Breast epithelium (tissue), 4 donors: Measurements from ENCODE around the gene PRKAR1B. TPM values are rescaled to one million over a fixed set of nuclear protein-coding genes. Genes with fewer than 3 reads are reported as not detected.

Experiments
- DNase-seq, 2 donors: peaks; one replicate each; pipeline ENCODE4 v3.0.0-alpha.2; 2019; ENCODE audit warnings: low spot score in 2 of 2
- H3K27ac ChIP-seq, 2 donors: fragments of 200-600 bp; sonication (generic) in 1 of 2; one replicate each; pipeline ENCODE4 v1.5.1; 2016 to 2019; ENCODE audit warnings: mild to moderate bottlenecking in 1 of 2
- H3K27me3 ChIP-seq, 2 donors: fragments of 200-600 bp; sonication (generic) in 1 of 2; one replicate each; pipeline versions ENCODE4 v1.5.1 to v1.6.0; 2017 to 2019; ENCODE audit warnings: control low read depth in 1 of 2, mild to moderate bottlenecking in 1 of 2
- H3K36me3 ChIP-seq: fragments of 200-600 bp; one replicate; pipeline ENCODE4 v1.5.1; 2019
- H3K4me1 ChIP-seq, 2 donors: fragments of 200-600 bp; sonication (generic); one replicate each; pipeline ENCODE4 v1.5.1; 2016 to 2019; ENCODE audit warnings: control low read depth in 1 of 2
- H3K4me3 ChIP-seq, 3 donors: fragments of 200-600 bp; sonication (generic); 1 replicate in 2 of 3; 2 replicates in 1 of 3; pipeline ENCODE4 v1.5.1; 2016 to 2019; ENCODE audit warnings: mild to moderate bottlenecking in 3 of 3, moderate library complexity in 2 of 3
- H3K9me3 ChIP-seq, 2 donors: fragments of 200-600 bp; sonication (generic) in 1 of 2; one replicate each; pipeline ENCODE4 v1.5.1; 2016 to 2019; ENCODE audit warnings: control low read depth in 1 of 2
- POLR2A ChIP-seq: fragments of 450-650 bp; IDR thresholded peaks from one replicate; pipeline ENCODE4 v1.6.1; 2016; ENCODE audit warnings: antibody characterized with exemption, mild to moderate bottlenecking, moderate library complexity
- POLR2AphosphoS5 ChIP-seq, 3 donors: sonication (generic); formaldehyde crosslinking; IDR thresholded peaks; one replicate each; pipeline ENCODE4 v1.6.1; 2017; ENCODE audit warnings: antibody characterized with exemption in 3 of 3
- intact Hi-C: fragments of 100-400 bp; cut with DNase I; formaldehyde crosslinking; loops from one replicate; pipeline ENCODE4 v1.15.1; 2023; ENCODE audit warnings: low total_unique reads
- total RNA-seq, 3 donors: library from RNA; depleted of rRNA; stranded (reverse); fragments of >200 nt; gene quantifications; one replicate each; pipeline ENCODE4 v1.1.0, GENCODE V29; 2016
- TF ChIP-seq, protein P1 (sequence below), 3 donors: fragments of 450-650 bp; IDR thresholded peaks; one replicate each; pipeline ENCODE4 v1.5.1; 2016 to 2017; ENCODE audit warnings: antibody characterized with exemption in 3 of 3, mild to moderate bottlenecking in 3 of 3, moderate library complexity in 3 of 3

The PRKAR1B gene
- total RNA-seq, 3 donors from 2014 or later = 3.7 to 10.5 (median 7.9) TPM

GRCh38 chr7:691361-692045 lies 35.6 kb downstream of the PRKAR1B start:
- no peak for TF ChIP-seq POLR2AphosphoS5 (IDR thresholded peaks at IDR 0.05)
- TF ChIP-seq, protein P1, sequence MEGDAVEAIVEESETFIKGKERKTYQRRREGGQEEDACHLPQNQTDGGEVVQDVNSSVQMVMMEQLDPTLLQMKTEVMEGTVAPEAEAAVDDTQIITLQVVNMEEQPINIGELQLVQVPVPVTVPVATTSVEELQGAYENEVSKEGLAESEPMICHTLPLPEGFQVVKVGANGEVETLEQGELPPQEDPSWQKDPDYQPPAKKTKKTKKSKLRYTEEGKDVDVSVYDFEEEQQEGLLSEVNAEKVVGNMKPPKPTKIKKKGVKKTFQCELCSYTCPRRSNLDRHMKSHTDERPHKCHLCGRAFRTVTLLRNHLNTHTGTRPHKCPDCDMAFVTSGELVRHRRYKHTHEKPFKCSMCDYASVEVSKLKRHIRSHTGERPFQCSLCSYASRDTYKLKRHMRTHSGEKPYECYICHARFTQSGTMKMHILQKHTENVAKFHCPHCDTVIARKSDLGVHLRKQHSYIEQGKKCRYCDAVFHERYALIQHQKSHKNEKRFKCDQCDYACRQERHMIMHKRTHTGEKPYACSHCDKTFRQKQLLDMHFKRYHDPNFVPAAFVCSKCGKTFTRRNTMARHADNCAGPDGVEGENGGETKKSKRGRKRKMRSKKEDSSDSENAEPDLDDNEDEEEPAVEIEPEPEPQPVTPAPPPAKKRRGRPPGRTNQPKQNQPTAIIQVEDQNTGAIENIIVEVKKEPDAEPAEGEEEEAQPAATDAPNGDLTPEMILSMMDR (IDR thresholded peaks at IDR 0.05) = no peak
- TF ChIP-seq POLR2A = no peak
- intact Hi-C loops = loop anchor here (2.0 kb wide), 1 partner anchor 35 kb away; the partner anchor contains the start of genes DNAAF5 and PRKAR1B
- no peaks in the 10 kb centered on the region for H3K27me3 ChIP-seq
- H3K27ac ChIP-seq = no peak overlapping the region
- H3K4me3 ChIP-seq = no peak overlapping the region
- peaks cover 19 to 27% of the 10 kb centered on the region in 2 donors for H3K9me3 ChIP-seq
- H3K4me1 ChIP-seq = no peaks in the 10 kb centered on the region
- no peaks in the 10 kb centered on the region for H3K36me3 ChIP-seq
- DNase-seq = no peak

- no peak overlapping the region for H3K4me3 ChIP-seq
- no peaks in the 10 kb centered on the region for H3K4me1 ChIP-seq
- no peaks in the 10 kb centered on the region for H3K36me3 ChIP-seq
- no peaks in the 10 kb centered on the region for H3K27me3 ChIP-seq
- intact Hi-C loops = loop anchor here (2.0 kb wide), 1 partner anchor 36 kb away; the partner anchor contains the start of genes DNAAF5 and PRKAR1B
- H3K27ac ChIP-seq = no peak overlapping the region
- TF ChIP-seq POLR2A (no peak), POLR2AphosphoS5 (IDR thresholded peaks at IDR 0.05) (no peak)
- TF ChIP-seq, protein P1 (IDR thresholded peaks at IDR 0.05) = no peak
- peaks cover 26 to 31% of the 10 kb centered on the region in 2 donors for H3K9me3 ChIP-seq
- DNase-seq = no peak
Observed at GRCh38 chr7:690478-691360, 36.4 kb downstream of the PRKAR1B start.

DNA sequence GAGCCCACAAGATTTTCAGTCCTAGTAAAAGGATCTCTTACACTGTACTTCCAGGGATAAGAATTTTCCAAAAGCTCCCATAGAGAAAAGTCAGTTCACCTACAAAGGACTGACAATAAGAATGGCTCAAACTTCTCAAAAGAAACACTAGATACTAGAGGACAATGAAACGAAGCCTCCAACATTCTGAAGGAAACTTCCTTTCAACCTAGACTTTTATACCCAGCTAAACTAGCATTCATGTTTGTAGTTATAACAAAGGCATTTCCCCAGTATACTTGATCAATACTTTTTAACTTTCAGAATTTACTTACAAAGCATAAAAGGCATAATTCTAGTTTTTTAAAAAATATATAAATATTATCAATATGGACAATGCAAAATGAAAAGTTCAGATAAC lies 41.5 kb downstream of the PRKAR1B start:
- Histone ChIP-seq H3K27ac (no peak overlapping the region), H3K9me3 (peaks cover 30 to 32% of the 10 kb centered on the region in 2 donors), H3K27me3 (no peaks in the 10 kb centered on the region), H3K4me1 (no peaks in the 10 kb centered on the region), H3K4me3 (no peak overlapping the region), H3K36me3 (no peaks in the 10 kb centered on the region)
- no peak for DNase-seq
- intact Hi-C loops = no loop called here
- TF ChIP-seq, protein P1 (IDR thresholded peaks at IDR 0.05) = no peak
- TF ChIP-seq POLR2A = no peak
- TF ChIP-seq POLR2AphosphoS5 (IDR thresholded peaks at IDR 0.05) = no peak

GRCh38 chr7:684416-684815 lies 42.7 kb downstream of the PRKAR1B start:
- Histone ChIP-seq H3K9me3 (peaks cover 29 to 30% of the 10 kb centered on the region in 2 donors), H3K4me3 (no peak overlapping the region), H3K36me3 (no peaks in the 10 kb centered on the region), H3K4me1 (no peaks in the 10 kb centered on the region), H3K27me3 (no peaks in the 10 kb centered on the region), H3K27ac (no peak overlapping the region)
- TF ChIP-seq, protein P1 (IDR thresholded peaks at IDR 0.05) = no peak
- TF ChIP-seq POLR2AphosphoS5 (IDR thresholded peaks at IDR 0.05) (no peak), POLR2A (no peak)
- DNase-seq = peak in 1 of 2 donors; percentile 19
- intact Hi-C loops = no loop called here
